WTC11 (cell line): ENCODE data around the gene RETSAT. TPM values are rescaled to one million over a fixed set of nuclear protein-coding genes. Genes with fewer than 3 reads are reported as not detected.

Experiments used
- ATAC-seq: fragments of 200-7000 bp; cut with Tn5 transposase; 2 replicates; pipeline ENCODE4 v1.10.0; 2021; ENCODE audit warnings: mild to moderate bottlenecking, moderate library complexity
- CTCF ChIA-PET: fragments of 300-600 bp; sonication (Branson Sonifier 250); formaldehyde crosslinking; loops from one replicate; lab custom pipeline; 2021; ENCODE audit warnings: antibody characterized with exemption; lab: Charles Lee
- POLR2A ChIA-PET: fragments of 350-600 bp; sonication (Branson Sonifier 250); formaldehyde crosslinking; loops from one replicate; lab custom pipeline; 2021; ENCODE audit warnings: antibody characterized with exemption; lab: Charles Lee
- DNase-seq: peaks from one replicate; pipeline ENCODE4 v3.0.0; 2021; ENCODE audit warnings: low spot score
- H3K27ac Mint-ChIP-seq: 2 replicates; pipeline ENCODE4 v1.8.0; 2021; ENCODE audit warnings: mixed read lengths
- H3K27me3 Mint-ChIP-seq: 2 replicates; pipeline ENCODE4 v1.8.0; 2021; ENCODE audit warnings: low read depth, mild to moderate bottlenecking, moderate library complexity, mixed read lengths
- H3K36me3 Mint-ChIP-seq: 2 replicates; pipeline ENCODE4 v1.8.0; 2021; ENCODE audit warnings: mixed read lengths
- H3K4me1 Mint-ChIP-seq: 2 replicates; pipeline ENCODE4 v1.8.0; 2022; ENCODE audit warnings: mixed read lengths
- H3K4me3 Mint-ChIP-seq: 2 replicates; pipeline ENCODE4 v1.8.0; 2021; ENCODE audit warnings: mild to moderate bottlenecking, moderate library complexity, mixed read lengths
- H3K9me3 Mint-ChIP-seq: 2 replicates; pipeline ENCODE4 v1.8.0; 2021; ENCODE audit warnings: mixed read lengths
- ELF4 ChIP-seq: sonication (generic); formaldehyde crosslinking; IDR thresholded peaks from 2 replicates; pipeline ENCODE4 v1.8.1; 2022; ENCODE audit warnings: low read depth, mild to moderate bottlenecking, moderate library complexity, missing genetic modification reagents
- FOXP1 ChIP-seq: sonication (generic); formaldehyde crosslinking; IDR thresholded peaks from 2 replicates; pipeline ENCODE4 v1.8.0; 2022; ENCODE audit warnings: missing genetic modification reagents, mild to moderate bottlenecking, moderate library complexity, borderline replicate concordance
- GRHL2 ChIP-seq: fragments of 250-450 bp; sonication (Bioruptor Pico); IDR thresholded peaks from 2 replicates; pipeline ENCODE4 v1.8.0; 2022; ENCODE audit warnings: mild to moderate bottlenecking, moderate library complexity; ENCODE audit not compliant: insufficient replicate concordance, severe bottlenecking
- IRF2 ChIP-seq: sonication (generic); formaldehyde crosslinking; IDR thresholded peaks from 2 replicates; pipeline ENCODE4 v1.8.0; 2022; ENCODE audit warnings: low read depth, missing genetic modification reagents, borderline replicate concordance
- NR3C1 ChIP-seq: sonication (generic); formaldehyde crosslinking; conservative IDR thresholded peaks from 2 replicates; pipeline ENCODE4 v1.8.1; 2023; ENCODE audit warnings: low read depth, mild to moderate bottlenecking, missing genetic modification reagents
- PRRX2 ChIP-seq: fragments of 250-450 bp; sonication (Bioruptor Pico); IDR thresholded peaks from 2 replicates; pipeline ENCODE4 v1.8.0; 2021; ENCODE audit warnings: mild to moderate bottlenecking
- RORB ChIP-seq: fragments of 250-450 bp; sonication (Bioruptor Pico); IDR thresholded peaks from 2 replicates; pipeline ENCODE4 v1.9.0; 2021; ENCODE audit warnings: mild to moderate bottlenecking
- SMAD4 ChIP-seq: sonication (generic); formaldehyde crosslinking; IDR thresholded peaks from 2 replicates; pipeline ENCODE4 v1.8.0; 2022; ENCODE audit warnings: mild to moderate bottlenecking, missing genetic modification reagents
- SP1 ChIP-seq: sonication (generic); formaldehyde crosslinking; conservative IDR thresholded peaks from 2 replicates; pipeline ENCODE4 v1.8.1; 2022; ENCODE audit warnings: missing genetic modification reagents
- TCF7 ChIP-seq: sonication (generic); formaldehyde crosslinking; IDR thresholded peaks from 2 replicates; pipeline ENCODE4 v1.8.0; 2022; ENCODE audit warnings: mild to moderate bottlenecking, low read depth, missing genetic modification reagents, moderate library complexity
- TEAD4 ChIP-seq: sonication (generic); formaldehyde crosslinking; IDR thresholded peaks from 2 replicates; pipeline ENCODE4 v1.8.0; 2022; ENCODE audit warnings: mild to moderate bottlenecking, missing genetic modification reagents
- ZBTB21 ChIP-seq: sonication (generic); formaldehyde crosslinking; IDR thresholded peaks from 2 replicates; pipeline ENCODE4 v1.8.1; 2023; ENCODE audit warnings: mild to moderate bottlenecking, missing genetic modification reagents, borderline replicate concordance
- ZNF121 ChIP-seq: sonication (generic); formaldehyde crosslinking; IDR thresholded peaks from 2 replicates; pipeline ENCODE4 v1.8.0; 2023; ENCODE audit warnings: missing genetic modification reagents
- ZNF138 ChIP-seq: sonication (generic); formaldehyde crosslinking; conservative IDR thresholded peaks from 2 replicates; pipeline ENCODE4 v1.8.1; 2022; ENCODE audit warnings: mild to moderate bottlenecking, moderate library complexity, missing genetic modification reagents
- ZNF396 ChIP-seq: fragments of 250-450 bp; sonication (Bioruptor Pico); IDR thresholded peaks from 2 replicates; pipeline ENCODE4 v1.8.0; 2021; ENCODE audit warnings: mild to moderate bottlenecking, moderate library complexity, borderline replicate concordance
- ZNF423 ChIP-seq: fragments of 250-450 bp; sonication (Bioruptor Pico); IDR thresholded peaks from 2 replicates; pipeline ENCODE4 v2.1.2; 2022; ENCODE audit warnings: mild to moderate bottlenecking, moderate library complexity
- ZNF671 ChIP-seq: fragments of 250-450 bp; sonication (Bioruptor Pico); IDR thresholded peaks from 2 replicates; pipeline ENCODE4 v1.8.0; 2021; ENCODE audit warnings: mild to moderate bottlenecking
- total RNA-seq: library from RNA; stranded (reverse); gene quantifications from 3 replicates; pipeline ENCODE4 v1.2.3, GENCODE V29; 2021
- TF ChIP-seq, protein P1 (sequence below): sonication (generic); formaldehyde crosslinking; IDR thresholded peaks from 2 replicates; pipeline ENCODE4 v1.8.1; 2023; ENCODE audit warnings: mild to moderate bottlenecking, missing genetic modification reagents, moderate library complexity
- TF ChIP-seq, protein P2 (sequence below): sonication (generic); formaldehyde crosslinking; IDR thresholded peaks from 2 replicates; pipeline ENCODE4 v1.8.1; 2022; ENCODE audit warnings: low read depth, mild to moderate bottlenecking, moderate library complexity, missing genetic modification reagents, borderline replicate concordance
- TF ChIP-seq, protein P3 (sequence below): sonication (generic); formaldehyde crosslinking; IDR thresholded peaks from 2 replicates; pipeline ENCODE4 v1.8.1; 2022; ENCODE audit warnings: mild to moderate bottlenecking, moderate library complexity, missing genetic modification reagents
- TF ChIP-seq, protein P4 (sequence below): sonication (generic); formaldehyde crosslinking; IDR thresholded peaks from 2 replicates; pipeline ENCODE4 v1.8.0; 2023; ENCODE audit warnings: missing genetic modification reagents
- TF ChIP-seq, protein P5 (sequence below): sonication (generic); formaldehyde crosslinking; IDR thresholded peaks from 2 replicates; pipeline ENCODE4 v1.8.0; 2022; ENCODE audit warnings: mild to moderate bottlenecking, missing genetic modification reagents
- TF ChIP-seq, protein P6 (sequence below): sonication (generic); formaldehyde crosslinking; IDR thresholded peaks from 2 replicates; pipeline ENCODE4 v1.8.1; 2022; ENCODE audit warnings: missing genetic modification reagents, borderline replicate concordance
- TF ChIP-seq, protein P7 (sequence below): sonication (generic); formaldehyde crosslinking; IDR thresholded peaks from 2 replicates; pipeline ENCODE4 v1.8.0; 2022; ENCODE audit warnings: mild to moderate bottlenecking, missing genetic modification reagents
- TF ChIP-seq, protein P8 (sequence below): sonication (generic); formaldehyde crosslinking; IDR thresholded peaks from 2 replicates; pipeline ENCODE4 v1.8.1; 2023; ENCODE audit warnings: mild to moderate bottlenecking, missing genetic modification reagents, moderate library complexity

The RETSAT gene
- total RNA-seq, 1 experiment from 2014 or later: 24.4 TPM

DNA sequence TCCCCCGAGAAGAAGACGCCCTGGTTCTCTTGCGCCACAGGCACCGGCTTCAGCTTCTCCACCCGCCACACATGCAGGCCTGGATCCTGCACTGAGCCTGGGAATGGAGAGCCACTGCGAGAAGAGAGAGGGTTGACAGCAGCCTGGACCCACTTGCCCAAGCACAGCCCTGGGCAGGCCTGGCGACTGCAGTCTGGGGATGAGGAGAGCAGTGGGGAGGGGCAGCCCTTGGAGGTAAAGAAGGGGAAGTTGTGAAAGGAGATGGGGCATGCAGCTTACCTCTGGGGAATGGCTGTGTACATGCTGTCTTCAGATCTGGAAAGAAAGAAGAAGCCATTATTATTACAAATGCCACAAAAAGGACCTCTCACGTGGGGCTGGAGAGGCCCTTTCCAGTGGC, 47.5 kb upstream of the RETSAT start:
- TF ChIP-seq GRHL2 (CRISPR knock-in tag): no peak
- TF ChIP-seq, protein P1, sequence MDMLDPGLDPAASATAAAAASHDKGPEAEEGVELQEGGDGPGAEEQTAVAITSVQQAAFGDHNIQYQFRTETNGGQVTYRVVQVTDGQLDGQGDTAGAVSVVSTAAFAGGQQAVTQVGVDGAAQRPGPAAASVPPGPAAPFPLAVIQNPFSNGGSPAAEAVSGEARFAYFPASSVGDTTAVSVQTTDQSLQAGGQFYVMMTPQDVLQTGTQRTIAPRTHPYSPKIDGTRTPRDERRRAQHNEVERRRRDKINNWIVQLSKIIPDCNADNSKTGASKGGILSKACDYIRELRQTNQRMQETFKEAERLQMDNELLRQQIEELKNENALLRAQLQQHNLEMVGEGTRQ (CRISPR knock-in tag): no peak
- TF ChIP-seq, protein P2, sequence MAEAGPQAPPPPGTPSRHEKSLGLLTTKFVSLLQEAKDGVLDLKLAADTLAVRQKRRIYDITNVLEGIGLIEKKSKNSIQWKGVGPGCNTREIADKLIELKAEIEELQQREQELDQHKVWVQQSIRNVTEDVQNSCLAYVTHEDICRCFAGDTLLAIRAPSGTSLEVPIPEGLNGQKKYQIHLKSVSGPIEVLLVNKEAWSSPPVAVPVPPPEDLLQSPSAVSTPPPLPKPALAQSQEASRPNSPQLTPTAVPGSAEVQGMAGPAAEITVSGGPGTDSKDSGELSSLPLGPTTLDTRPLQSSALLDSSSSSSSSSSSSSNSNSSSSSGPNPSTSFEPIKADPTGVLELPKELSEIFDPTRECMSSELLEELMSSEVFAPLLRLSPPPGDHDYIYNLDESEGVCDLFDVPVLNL (CRISPR knock-in tag): no peak
- no peak for TF ChIP-seq ZNF396 (CRISPR knock-in tag)
- no peak for TF ChIP-seq FOXP1 (CRISPR knock-in tag)
- TF ChIP-seq, protein P3, sequence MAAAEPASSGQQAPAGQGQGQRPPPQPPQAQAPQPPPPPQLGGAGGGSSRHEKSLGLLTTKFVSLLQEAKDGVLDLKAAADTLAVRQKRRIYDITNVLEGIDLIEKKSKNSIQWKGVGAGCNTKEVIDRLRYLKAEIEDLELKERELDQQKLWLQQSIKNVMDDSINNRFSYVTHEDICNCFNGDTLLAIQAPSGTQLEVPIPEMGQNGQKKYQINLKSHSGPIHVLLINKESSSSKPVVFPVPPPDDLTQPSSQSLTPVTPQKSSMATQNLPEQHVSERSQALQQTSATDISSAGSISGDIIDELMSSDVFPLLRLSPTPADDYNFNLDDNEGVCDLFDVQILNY (CRISPR knock-in tag): no peak
- no peak for TF ChIP-seq TCF7 (CRISPR knock-in tag)
- no peak for TF ChIP-seq ZNF423 (CRISPR knock-in tag)
- TF ChIP-seq, protein P4, sequence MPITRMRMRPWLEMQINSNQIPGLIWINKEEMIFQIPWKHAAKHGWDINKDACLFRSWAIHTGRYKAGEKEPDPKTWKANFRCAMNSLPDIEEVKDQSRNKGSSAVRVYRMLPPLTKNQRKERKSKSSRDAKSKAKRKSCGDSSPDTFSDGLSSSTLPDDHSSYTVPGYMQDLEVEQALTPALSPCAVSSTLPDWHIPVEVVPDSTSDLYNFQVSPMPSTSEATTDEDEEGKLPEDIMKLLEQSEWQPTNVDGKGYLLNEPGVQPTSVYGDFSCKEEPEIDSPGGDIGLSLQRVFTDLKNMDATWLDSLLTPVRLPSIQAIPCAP: no peak
- TF ChIP-seq ZNF121 (CRISPR knock-in tag): no peak
- TF ChIP-seq, protein P5, sequence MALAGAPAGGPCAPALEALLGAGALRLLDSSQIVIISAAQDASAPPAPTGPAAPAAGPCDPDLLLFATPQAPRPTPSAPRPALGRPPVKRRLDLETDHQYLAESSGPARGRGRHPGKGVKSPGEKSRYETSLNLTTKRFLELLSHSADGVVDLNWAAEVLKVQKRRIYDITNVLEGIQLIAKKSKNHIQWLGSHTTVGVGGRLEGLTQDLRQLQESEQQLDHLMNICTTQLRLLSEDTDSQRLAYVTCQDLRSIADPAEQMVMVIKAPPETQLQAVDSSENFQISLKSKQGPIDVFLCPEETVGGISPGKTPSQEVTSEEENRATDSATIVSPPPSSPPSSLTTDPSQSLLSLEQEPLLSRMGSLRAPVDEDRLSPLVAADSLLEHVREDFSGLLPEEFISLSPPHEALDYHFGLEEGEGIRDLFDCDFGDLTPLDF (CRISPR knock-in tag): no peak
- no peak for TF ChIP-seq ZNF671 (CRISPR knock-in tag)
- TF ChIP-seq RORB (CRISPR knock-in tag): no peak
- TF ChIP-seq TEAD4 (CRISPR knock-in tag): no peak
- TF ChIP-seq ZBTB21 (CRISPR knock-in tag): no peak
- TF ChIP-seq PRRX2 (CRISPR knock-in tag): no peak
- TF ChIP-seq, protein P6, sequence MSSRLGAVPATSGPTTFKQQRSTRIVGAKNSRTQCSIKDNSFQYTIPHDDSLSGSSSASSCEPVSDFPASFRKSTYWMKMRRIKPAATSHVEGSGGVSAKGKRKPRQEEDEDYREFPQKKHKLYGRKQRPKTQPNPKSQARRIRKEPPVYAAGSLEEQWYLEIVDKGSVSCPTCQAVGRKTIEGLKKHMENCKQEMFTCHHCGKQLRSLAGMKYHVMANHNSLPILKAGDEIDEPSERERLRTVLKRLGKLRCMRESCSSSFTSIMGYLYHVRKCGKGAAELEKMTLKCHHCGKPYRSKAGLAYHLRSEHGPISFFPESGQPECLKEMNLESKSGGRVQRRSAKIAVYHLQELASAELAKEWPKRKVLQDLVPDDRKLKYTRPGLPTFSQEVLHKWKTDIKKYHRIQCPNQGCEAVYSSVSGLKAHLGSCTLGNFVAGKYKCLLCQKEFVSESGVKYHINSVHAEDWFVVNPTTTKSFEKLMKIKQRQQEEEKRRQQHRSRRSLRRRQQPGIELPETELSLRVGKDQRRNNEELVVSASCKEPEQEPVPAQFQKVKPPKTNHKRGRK (CRISPR knock-in tag): no peak
- TF ChIP-seq SMAD4 (CRISPR knock-in tag): no peak
- TF ChIP-seq, protein P7, sequence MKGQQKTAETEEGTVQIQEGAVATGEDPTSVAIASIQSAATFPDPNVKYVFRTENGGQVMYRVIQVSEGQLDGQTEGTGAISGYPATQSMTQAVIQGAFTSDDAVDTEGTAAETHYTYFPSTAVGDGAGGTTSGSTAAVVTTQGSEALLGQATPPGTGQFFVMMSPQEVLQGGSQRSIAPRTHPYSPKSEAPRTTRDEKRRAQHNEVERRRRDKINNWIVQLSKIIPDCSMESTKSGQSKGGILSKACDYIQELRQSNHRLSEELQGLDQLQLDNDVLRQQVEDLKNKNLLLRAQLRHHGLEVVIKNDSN: no peak
- TF ChIP-seq, all 79 proteins: peak for 0
- no peak overlapping the region for H3K27ac Mint-ChIP-seq
- no peaks in the 10 kb centered on the region for H3K27me3 Mint-ChIP-seq
- H3K4me1 Mint-ChIP-seq: peaks cover 9% of the 10 kb centered on the region
- DNase-seq (no peak), ATAC-seq (no peak)
- ChIA-PET POLR2A (interaction anchor here (0.8 kb wide), 1 partner anchor 8 kb away, joined by 3 read pairs; the partner anchor contains the start of gene CAPG), CTCF (no interaction called here)
- H3K36me3 Mint-ChIP-seq: peaks cover 48% of the 10 kb centered on the region
- H3K9me3 Mint-ChIP-seq: peaks cover 6% of the 10 kb centered on the region; the same call in 1 of the 2 replicates
- H3K4me3 Mint-ChIP-seq: no peak overlapping the region

DNA sequence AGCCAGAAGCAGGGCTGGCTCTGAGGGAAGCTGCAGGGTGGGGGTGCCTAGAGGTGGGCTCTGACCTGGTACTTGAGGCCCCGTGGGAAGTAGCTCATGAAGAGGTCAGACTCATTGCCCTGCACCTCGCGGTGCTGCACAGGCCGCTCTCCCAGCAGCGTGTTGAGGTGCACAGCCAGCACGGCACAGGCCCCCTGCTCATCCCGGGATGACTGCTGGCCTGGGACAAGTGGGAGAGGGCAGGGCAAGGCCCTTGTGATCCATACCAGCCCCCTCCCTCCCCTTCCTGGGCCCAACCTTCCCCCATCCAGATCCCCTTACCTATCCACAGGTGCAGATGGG, 47.1 kb upstream of the RETSAT start:
- H3K9me3 Mint-ChIP-seq: peaks cover 6% of the 10 kb centered on the region; the same call in 1 of the 2 replicates
- H3K27me3 Mint-ChIP-seq: no peaks in the 10 kb centered on the region
- TF ChIP-seq RORB (CRISPR knock-in tag) (no peak), SP1 (no peak), GRHL2 (CRISPR knock-in tag) (no peak), NR3C1 (no peak), ZNF138 (CRISPR knock-in tag) (no peak), ELF4 (CRISPR knock-in tag) (no peak), IRF2 (no peak)
- TF ChIP-seq, protein P8, sequence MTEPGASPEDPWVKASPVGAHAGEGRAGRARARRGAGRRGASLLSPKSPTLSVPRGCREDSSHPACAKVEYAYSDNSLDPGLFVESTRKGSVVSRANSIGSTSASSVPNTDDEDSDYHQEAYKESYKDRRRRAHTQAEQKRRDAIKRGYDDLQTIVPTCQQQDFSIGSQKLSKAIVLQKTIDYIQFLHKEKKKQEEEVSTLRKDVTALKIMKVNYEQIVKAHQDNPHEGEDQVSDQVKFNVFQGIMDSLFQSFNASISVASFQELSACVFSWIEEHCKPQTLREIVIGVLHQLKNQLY (CRISPR knock-in tag): no peak
- TF ChIP-seq, protein P4: no peak
- no peak for ATAC-seq
- peaks cover 52% of the 10 kb centered on the region for H3K36me3 Mint-ChIP-seq
- ChIA-PET CTCF (no interaction called here), POLR2A (interaction anchor here (0.8 to 1.5 kb wide), 2 partner anchors 8 to 18 kb away, joined by 3 read pairs; partner anchors contain the start of gene CAPG)
- H3K27ac Mint-ChIP-seq: no peak overlapping the region
- no peak overlapping the region for H3K4me3 Mint-ChIP-seq
- H3K4me1 Mint-ChIP-seq: peaks cover 9% of the 10 kb centered on the region
- DNase-seq: no peak
